Liver (tissue), 3 donors: ENCODE measurements around the gene RTN3.

Source experiments
- EGR1 ChIP-seq, 2 donors: IDR thresholded peaks; 2 replicates each; pipeline ENCODE4 v1.6.1; 2016 to 2018; ENCODE audit warnings: antibody characterized with exemption in 2 of 2, low read depth in 2 of 2
- SP1 ChIP-seq: IDR thresholded peaks from 2 replicates; pipeline ENCODE4 v1.6.1; 2018; ENCODE audit warnings: antibody characterized with exemption, mild to moderate bottlenecking
- TAF1 ChIP-seq: conservative IDR thresholded peaks from 2 replicates; pipeline ENCODE4 v1.6.1; 2016; ENCODE audit warnings: antibody characterized with exemption, mild to moderate bottlenecking
- TF ChIP-seq, protein P1 (sequence below): fragments of 150-350 bp; IDR thresholded peaks from 2 replicates; pipeline ENCODE4 v1.5.1; 2017; ENCODE audit warnings: improper control_type of control experiment, low read depth, low read length; ENCODE audit not compliant: missing input control
- TF ChIP-seq, protein P2 (sequence below): IDR thresholded peaks from 2 replicates; pipeline ENCODE4 v1.6.1; 2016; ENCODE audit warnings: antibody characterized with exemption, mild to moderate bottlenecking
- donor health status: healthy.
- donor health status: healthy.

DNA sequence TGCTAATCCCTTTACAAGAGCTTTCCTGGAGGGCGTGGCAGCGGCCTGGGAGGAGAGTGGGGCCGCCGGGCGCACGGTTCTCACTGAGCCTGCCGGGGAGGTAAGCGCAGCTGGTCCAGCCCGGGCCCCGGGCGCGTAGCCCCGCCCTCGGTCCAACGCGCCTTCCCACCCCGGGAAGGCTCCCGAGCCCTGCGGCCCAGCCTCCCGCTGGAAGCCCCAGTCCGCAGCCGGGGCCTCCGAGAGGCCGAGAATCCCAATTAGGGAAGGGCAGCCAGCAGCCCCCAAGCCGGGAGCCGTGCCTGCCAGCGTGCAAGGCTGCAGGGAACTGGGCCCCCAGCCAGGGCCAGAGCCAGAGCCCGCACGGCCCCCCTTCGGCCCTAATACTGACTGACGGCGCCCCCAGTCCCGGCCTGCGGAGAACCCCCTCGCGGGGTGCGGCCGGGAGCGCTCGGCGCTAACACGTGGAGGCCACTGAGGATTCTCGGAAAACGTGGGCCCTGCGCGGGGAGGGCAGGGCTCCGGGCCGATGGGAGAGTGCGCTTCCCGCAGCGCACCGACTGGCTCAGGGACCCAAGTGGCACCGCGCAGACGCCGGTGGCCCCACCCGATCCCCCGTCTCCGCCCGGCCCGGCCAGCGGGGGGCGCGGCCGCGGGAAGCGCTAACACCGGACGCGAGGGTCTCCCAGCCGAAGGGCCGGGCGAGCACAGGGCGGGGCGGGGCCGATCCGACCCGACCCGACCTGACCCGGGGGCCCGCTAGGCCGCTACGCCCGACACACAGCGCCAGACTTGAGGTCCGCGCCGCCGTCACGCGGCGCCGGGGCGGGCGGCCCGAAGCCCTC, 81.6 kb downstream of the RTN3 start:
- TF ChIP-seq, protein P1, sequence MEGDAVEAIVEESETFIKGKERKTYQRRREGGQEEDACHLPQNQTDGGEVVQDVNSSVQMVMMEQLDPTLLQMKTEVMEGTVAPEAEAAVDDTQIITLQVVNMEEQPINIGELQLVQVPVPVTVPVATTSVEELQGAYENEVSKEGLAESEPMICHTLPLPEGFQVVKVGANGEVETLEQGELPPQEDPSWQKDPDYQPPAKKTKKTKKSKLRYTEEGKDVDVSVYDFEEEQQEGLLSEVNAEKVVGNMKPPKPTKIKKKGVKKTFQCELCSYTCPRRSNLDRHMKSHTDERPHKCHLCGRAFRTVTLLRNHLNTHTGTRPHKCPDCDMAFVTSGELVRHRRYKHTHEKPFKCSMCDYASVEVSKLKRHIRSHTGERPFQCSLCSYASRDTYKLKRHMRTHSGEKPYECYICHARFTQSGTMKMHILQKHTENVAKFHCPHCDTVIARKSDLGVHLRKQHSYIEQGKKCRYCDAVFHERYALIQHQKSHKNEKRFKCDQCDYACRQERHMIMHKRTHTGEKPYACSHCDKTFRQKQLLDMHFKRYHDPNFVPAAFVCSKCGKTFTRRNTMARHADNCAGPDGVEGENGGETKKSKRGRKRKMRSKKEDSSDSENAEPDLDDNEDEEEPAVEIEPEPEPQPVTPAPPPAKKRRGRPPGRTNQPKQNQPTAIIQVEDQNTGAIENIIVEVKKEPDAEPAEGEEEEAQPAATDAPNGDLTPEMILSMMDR = no peak
- TF ChIP-seq EGR1 (IDR thresholded peaks at IDR 0.05; ENCODE audit: low read depth in 2 of 2) (no peak), SP1 (no peak), TAF1 (no peak)
- TF ChIP-seq, protein P2, sequence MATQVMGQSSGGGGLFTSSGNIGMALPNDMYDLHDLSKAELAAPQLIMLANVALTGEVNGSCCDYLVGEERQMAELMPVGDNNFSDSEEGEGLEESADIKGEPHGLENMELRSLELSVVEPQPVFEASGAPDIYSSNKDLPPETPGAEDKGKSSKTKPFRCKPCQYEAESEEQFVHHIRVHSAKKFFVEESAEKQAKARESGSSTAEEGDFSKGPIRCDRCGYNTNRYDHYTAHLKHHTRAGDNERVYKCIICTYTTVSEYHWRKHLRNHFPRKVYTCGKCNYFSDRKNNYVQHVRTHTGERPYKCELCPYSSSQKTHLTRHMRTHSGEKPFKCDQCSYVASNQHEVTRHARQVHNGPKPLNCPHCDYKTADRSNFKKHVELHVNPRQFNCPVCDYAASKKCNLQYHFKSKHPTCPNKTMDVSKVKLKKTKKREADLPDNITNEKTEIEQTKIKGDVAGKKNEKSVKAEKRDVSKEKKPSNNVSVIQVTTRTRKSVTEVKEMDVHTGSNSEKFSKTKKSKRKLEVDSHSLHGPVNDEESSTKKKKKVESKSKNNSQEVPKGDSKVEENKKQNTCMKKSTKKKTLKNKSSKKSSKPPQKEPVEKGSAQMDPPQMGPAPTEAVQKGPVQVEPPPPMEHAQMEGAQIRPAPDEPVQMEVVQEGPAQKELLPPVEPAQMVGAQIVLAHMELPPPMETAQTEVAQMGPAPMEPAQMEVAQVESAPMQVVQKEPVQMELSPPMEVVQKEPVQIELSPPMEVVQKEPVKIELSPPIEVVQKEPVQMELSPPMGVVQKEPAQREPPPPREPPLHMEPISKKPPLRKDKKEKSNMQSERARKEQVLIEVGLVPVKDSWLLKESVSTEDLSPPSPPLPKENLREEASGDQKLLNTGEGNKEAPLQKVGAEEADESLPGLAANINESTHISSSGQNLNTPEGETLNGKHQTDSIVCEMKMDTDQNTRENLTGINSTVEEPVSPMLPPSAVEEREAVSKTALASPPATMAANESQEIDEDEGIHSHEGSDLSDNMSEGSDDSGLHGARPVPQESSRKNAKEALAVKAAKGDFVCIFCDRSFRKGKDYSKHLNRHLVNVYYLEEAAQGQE = no peak
